PFSK-1 (cell line): ENCODE data around the gene TRMT1.
A peak's percentile ranks its signal among the peaks of the same experiment; 100 is the strongest.

ENCODE experiments used
- FOXP2 ChIP-seq: optimal IDR thresholded peaks from 2 replicates; pipeline ENCODE3; 2011; ENCODE audit warnings: borderline replicate concordance, control low read depth, inconsistent platforms; ENCODE audit not compliant: insufficient read depth; ENCODE audit errors: extremely low read length, extremely low read depth
- POLR2AphosphoS5 ChIP-seq: IDR thresholded peaks from 2 replicates; pipeline ENCODE4 v1.6.1; 2012; ENCODE audit warnings: low read depth, mild to moderate bottlenecking, control low read depth, low read length, moderate library complexity
- REST ChIP-seq, 2 experiments: IDR thresholded peaks; 2 replicates each; pipeline versions ENCODE4 v1.6.1 to v1.8.0; 2011 to 2012; ENCODE audit warnings: low read depth in 2 of 2, low read length in 2 of 2, control low read depth in 1 of 2, inconsistent platforms in 1 of 2, mild to moderate bottlenecking in 1 of 2, moderate library complexity in 1 of 2; ENCODE audit not compliant: insufficient read depth in 1 of 2
- SIN3A ChIP-seq: IDR thresholded peaks from 2 replicates; pipeline ENCODE4 v1.6.1; 2012; ENCODE audit warnings: mild to moderate bottlenecking, low read length, moderate library complexity, borderline replicate concordance; ENCODE audit not compliant: insufficient read depth
- TAF1 ChIP-seq: IDR thresholded peaks from 2 replicates; pipeline ENCODE4 v1.6.1; 2012; ENCODE audit warnings: low read length, control low read depth, borderline replicate concordance; ENCODE audit not compliant: insufficient read depth

The TRMT1 gene

GRCh38 chr19:13083627-13084026 lies 32.9 kb downstream of the TRMT1 start:
- TF ChIP-seq SIN3A (no peak), TAF1 (no peak), FOXP2 (no peak), REST (IDR thresholded peaks at IDR 0.05; ENCODE audit: insufficient read depth in 1 of 2, low read depth in 2 of 2, low read length in 2 of 2) (no peak), POLR2AphosphoS5 (no peak)

GRCh38 chr19:13083008-13083404 lies 33.5 kb downstream of the TRMT1 start:
- TF ChIP-seq REST (IDR thresholded peaks at IDR 0.05; ENCODE audit: insufficient read depth in 1 of 2, low read depth in 2 of 2, low read length in 2 of 2), result no peak
- TF ChIP-seq POLR2AphosphoS5, result no peak
- TF ChIP-seq TAF1, result no peak
- TF ChIP-seq SIN3A, result no peak
- no peak for TF ChIP-seq FOXP2

GRCh38 chr19:13082192-13083007 lies 34.1 kb downstream of the TRMT1 start:
- TF ChIP-seq FOXP2, result no peak
- TF ChIP-seq TAF1, result no peak
- TF ChIP-seq SIN3A, result no peak
- no peak for TF ChIP-seq POLR2AphosphoS5
- no peak for TF ChIP-seq REST (IDR thresholded peaks at IDR 0.05; ENCODE audit: insufficient read depth in 1 of 2, low read depth in 2 of 2, low read length in 2 of 2)

- TF ChIP-seq SIN3A, result no peak
- no peak for TF ChIP-seq REST (IDR thresholded peaks at IDR 0.05; ENCODE audit: insufficient read depth in 1 of 2, low read depth in 2 of 2, low read length in 2 of 2)
- TF ChIP-seq FOXP2, result peak; percentile 32
- TF ChIP-seq TAF1, result no peak
Measured at GRCh38 chr19:13079542-13079986, 37.0 kb downstream of the TRMT1 start.
